NB4 (cell line): ENCODE results near the gene SEMA6B.

Experiments
- MYC ChIP-seq: IDR thresholded peaks from 2 replicates; pipeline ENCODE4 v1.6.1; 2011; ENCODE audit warnings: low read depth, low read length
- POLR2A ChIP-seq: IDR thresholded peaks from 2 replicates; pipeline ENCODE4 v1.6.1; 2011; ENCODE audit warnings: mild to moderate bottlenecking; ENCODE audit not compliant: insufficient read length; ENCODE audit errors: extremely low read depth
- TF ChIP-seq, protein P1 (sequence below): IDR thresholded peaks from one replicate; pipeline ENCODE4 v1.5.1; 2012; ENCODE audit warnings: low read depth, low read length
- TF ChIP-seq, protein P2 (sequence below): IDR thresholded peaks from 2 replicates; pipeline ENCODE4 v1.6.1; 2011; ENCODE audit warnings: low read depth, low read length

DNA sequence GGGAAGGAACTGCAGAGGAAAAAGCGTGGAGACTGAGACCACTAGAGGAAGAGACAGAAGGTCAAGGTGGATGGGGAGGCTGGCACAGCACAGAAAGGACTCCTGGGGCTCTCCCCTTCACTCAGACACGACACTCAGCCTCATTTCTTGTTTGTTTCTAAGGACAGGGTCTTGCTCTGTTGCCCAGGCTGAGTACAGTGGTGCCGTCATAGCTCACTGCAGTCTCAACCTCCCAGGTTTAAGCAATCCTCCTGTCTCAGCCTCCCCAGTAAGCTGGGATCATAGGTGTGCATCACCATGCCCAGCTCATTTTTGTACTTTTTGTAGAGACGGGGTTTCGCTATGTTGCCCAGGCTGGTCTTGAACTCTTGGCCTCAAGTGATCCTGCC lies 11.4 kb upstream of the SEMA6B start:
- TF ChIP-seq, protein P1, sequence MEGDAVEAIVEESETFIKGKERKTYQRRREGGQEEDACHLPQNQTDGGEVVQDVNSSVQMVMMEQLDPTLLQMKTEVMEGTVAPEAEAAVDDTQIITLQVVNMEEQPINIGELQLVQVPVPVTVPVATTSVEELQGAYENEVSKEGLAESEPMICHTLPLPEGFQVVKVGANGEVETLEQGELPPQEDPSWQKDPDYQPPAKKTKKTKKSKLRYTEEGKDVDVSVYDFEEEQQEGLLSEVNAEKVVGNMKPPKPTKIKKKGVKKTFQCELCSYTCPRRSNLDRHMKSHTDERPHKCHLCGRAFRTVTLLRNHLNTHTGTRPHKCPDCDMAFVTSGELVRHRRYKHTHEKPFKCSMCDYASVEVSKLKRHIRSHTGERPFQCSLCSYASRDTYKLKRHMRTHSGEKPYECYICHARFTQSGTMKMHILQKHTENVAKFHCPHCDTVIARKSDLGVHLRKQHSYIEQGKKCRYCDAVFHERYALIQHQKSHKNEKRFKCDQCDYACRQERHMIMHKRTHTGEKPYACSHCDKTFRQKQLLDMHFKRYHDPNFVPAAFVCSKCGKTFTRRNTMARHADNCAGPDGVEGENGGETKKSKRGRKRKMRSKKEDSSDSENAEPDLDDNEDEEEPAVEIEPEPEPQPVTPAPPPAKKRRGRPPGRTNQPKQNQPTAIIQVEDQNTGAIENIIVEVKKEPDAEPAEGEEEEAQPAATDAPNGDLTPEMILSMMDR, result no peak
- TF ChIP-seq POLR2A (no peak), MYC (no peak)
- TF ChIP-seq, protein P2, sequence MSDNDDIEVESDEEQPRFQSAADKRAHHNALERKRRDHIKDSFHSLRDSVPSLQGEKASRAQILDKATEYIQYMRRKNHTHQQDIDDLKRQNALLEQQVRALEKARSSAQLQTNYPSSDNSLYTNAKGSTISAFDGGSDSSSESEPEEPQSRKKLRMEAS, result no peak
